ENCODE results near the gene BCL2L1.
"Not testable (repeated sequence)": the region's sequence is repeated elsewhere in the genome, so short reads cannot be mapped to it uniquely, and the experiment has no call there.

BCL2L1 gene

DNA sequence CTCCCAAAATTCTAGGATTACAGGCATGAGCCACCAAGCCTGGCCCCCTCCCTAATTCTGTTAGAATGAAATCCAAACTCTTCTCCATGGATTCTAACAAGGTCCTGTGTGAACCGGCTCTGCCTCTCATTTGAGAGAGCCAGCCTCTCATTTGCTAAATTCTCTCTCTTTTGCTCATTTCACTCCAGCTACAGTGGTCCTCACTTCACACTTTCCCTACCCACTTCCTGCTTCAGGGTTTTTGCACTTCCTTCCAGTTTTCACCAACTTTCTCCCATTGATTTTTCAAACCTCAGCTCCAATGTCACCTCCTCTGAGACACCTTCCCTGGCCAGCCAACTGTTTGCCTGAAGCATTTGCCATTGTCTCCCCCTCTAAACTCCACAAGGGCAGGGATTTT lies 79.8 kb downstream of the BCL2L1 start:
- DNase-seq: no peak

DNA sequence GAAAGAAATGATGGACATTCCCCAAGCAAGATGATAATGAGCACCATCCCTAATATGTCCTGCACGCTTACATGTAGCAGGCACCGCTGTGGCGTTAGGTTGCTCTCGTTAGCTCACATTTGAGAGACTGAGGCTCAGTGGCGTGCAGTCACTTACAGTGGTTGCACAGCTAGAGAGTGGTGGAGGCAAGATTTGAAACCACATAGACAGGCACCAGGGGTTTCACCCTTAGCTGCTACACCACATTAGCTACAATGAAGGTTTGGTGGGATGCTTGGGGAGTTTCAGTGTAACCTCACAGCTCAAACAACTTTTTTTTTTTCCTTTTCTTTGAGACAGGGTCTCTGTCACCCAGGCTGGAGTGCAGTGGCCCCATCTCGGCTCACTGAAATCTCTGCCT lies 81.3 kb downstream of the BCL2L1 start:
- no peak for DNase-seq

DNA sequence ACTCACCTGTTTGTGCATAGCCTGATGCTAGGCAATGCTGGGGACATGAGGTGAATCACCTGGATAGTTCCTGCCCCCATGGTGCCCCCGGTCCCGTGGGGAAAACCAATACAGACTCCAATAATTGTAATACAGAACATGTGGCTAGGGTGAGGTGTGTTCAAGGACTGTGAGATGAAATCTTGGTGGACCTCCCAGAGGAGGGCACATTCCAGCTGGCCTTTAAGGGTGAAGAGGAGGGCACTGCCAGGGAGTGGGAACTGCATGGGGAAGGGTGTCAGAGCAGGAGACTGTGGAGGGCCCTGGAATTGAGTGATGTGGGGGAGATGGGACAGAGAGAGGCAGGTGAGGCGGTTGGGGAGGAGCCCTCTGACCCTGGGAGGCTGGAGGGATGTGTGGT lies 82.4 kb downstream of the BCL2L1 start:
- DNase-seq: no peak

DNA sequence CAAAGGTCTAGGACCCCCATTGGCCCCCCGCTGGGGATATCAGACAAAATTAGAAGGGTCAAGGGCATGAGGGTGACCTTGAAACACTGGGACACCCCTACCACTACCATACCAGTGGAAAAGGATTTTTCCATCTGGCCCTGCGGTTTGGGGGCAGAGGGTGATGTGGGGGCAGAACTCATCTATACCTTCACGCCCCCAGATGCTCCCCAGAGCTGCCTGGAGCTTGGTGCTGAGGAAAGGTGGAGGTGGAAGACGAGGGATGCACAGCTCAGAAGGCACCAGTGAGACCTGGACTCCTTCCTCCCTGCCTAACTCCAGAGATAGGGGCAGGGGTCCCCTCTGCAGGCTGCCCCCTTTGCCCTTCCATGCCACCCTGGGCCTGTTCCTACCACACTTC lies 83.9 kb downstream of the BCL2L1 start:
- DNase-seq: no peak

DNA sequence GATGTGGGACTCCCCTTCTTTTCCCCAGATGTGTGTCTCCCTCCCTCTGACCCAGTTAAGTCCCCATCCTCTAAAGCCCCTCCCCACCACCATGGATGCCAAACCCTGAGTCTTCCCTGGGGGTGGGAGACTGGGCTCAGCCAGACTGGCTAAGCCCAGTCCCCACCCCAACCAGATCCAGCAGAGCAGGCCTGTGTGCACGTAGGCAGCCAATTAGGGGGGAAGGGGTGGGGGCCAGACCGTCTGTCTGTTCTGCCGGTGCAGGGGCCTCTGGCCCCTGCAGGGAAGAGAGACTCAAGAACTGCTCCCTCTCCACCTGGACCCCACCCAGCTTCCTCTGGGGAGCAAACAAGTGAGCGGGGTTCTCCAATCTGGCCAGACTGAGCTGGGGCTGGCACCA lies 84.4 kb downstream of the BCL2L1 start:
- no peak for DNase-seq

DNA sequence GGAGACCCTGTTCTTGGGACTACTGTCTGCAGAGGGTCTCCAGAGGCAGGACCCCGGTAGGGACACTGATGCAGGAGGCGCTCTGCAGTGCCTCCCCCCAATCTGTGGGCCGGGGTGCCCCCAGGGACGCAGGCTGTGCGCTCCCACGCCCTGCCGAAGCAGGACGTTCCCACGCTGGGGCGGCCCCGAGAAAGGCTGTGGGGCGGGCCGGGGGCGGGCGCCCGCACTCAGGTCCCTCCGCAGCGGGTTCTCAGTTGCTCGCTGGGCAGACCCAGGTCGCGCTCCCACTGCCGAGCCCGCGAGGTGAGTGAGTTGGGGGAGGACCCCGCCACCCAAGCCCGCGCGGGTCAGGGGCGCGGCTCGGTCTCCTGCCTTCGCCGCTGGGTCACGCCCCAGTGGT lies 85.0 kb downstream of the BCL2L1 start, which contains the start of gene COX4I2:
Gene COX4I2 (plus strand): TSS at position 253 of the 400 bp plus-strand sequence. CDS start 1,106 bp downstream, outside the sequence.
- no peak for DNase-seq

DNA sequence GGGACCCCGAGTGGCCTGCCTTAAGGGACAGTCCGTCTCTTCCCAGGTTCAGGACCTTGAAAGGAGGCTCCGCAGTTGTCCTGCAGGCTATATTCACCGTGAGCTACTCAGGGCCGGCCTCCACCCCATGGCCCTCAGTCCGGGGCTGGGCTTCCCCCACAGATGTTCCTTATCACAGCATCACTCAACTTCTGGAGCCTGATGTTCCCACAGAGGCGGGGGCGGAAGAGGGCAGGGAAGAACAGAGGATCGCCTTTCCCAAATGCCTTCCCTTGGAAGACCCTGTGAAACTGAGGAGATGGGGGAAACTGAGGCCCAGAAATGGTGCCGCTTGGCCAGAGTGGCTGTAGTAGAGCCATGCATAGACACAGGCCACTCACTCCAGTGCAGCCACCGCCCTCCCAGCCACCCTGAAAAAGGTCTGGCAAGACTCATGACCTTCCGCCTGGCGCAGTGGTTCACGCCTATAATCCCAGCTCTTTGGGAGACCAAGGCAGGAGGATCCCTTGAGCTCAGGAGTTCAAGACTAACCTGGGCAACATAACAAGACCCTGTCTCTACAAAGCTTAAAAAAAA lies 89.2 kb downstream of the BCL2L1 start:
- no peak for DNase-seq

DNA sequence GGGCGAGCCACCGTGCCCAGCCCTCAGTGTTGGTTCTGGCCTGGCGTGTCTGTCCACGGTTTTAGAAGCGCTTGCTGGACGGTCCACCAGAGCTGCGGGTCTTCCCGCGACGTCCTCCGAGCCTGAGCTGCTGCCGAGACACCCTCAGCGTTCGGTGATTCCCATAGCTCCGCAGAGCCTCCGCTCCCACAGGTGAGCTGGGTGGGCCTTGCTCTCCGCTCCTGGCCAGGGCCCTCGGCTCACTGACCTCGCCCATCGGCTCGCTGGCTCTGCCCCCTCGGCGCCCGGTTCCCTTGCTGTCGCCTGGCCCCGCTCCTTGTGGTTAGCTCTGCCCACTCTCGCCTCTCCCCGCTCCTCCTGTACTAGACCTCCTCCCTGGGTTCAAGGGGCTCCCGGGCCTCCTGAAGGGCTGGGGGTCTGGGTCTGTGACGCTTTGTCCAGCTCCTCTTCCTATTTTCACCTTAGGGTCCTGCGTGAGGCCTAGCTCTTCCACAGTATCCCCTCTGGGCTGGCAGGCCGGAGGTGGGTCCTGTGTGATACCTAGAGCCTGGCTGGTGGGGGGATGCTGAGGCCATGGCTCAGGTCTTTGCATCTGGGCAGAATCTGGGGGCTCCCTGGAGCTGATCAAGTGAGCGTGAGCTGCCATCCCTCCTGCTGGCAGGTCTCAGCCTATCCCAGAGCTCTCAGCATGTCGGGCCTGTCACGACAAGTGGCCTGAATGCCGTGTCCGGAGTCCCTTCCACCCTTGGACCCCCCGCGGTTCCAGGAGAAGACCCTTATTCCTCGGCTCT lies 89.9 kb downstream of the BCL2L1 start:
- DNase-seq: no peak

DNA sequence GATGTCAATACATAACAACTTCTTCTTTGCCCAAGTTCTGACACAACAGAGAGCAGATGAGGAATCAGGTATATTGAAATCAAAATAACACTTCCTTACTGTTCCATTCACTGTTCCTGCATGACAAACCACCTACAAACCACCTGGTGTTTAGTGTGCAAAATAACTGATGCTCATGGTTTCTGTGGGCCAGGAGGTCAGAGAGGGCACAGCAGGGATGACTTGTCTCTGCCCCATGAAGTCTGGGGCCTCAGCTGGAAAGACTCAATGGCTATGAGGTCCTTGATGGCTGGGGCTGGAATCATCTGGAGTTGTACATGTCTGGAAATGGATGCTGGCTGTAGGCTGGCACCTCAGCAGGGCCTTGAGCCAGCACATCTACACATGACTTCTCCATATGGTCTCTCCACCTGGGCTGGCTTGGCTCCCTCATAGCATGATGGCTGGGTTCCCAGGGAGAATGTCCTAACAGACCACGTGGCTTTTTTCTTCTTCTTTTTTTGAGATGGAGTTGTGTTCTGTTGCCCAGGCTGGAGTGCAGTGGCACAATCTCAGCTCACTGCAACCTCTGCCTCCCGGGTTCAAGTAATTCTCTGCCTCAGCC lies 92.4 kb downstream of the BCL2L1 start:
- DNase-seq: no peak

DNA sequence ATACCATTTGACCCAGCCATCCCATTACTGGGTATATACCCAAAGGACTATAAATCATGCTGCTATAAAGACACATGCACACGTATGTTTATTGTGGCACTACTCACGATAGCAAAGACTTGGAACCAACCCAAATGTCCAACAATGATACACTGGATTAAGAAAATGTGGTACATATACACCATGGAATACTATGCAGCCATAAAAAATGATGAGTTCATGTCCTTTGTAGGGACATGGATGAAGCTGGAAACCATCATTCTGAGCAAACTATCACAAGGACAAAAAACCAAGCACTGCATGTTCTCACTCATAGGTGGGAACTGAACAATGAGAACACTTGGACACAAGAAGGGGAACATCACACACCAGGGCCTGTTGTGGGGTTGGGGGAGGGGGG lies 94.6 kb downstream of the BCL2L1 start:
- not testable (repeated sequence) for DNase-seq

DNA sequence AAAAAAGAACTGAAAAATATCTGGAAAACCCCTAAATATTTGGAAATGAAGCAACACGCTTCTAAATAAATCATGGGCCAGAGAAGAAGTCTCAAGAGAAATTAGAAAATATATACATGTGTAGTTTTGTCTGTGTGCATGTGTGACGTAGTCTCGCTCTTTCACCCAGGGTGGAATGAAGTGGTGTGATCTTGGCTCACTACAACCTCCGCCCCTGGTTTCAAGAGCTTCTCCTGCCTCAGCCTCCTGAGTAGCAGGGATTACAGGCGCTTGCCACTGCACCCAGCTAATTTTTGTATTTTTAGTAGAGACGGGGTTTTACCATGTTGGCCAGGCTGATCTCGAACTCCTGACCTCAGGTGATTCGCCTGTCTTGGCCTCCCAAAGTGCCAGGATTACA lies 96.1 kb downstream of the BCL2L1 start:
- DNase-seq: not testable (repeated sequence)

DNA sequence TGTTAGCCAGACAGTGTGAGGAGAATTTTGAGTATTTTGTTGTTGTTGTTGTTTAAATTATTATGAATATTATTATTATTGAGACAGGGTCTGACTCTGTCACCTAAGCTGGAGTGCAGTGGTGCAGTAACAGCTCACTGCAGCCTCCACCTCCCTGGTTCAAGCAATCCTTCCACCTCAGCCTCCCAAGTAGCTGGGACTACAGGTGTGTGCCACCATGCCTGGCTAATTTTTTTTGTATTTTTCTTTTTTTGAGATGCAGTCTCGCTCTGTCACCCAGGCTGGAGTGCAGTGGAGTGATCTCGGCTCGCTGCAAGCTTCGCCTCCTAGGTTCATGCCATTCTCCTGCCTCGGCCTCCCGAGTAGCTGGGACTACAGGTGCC lies 99.6 kb downstream of the BCL2L1 start:
- DNase-seq: not testable (repeated sequence)

DNA sequence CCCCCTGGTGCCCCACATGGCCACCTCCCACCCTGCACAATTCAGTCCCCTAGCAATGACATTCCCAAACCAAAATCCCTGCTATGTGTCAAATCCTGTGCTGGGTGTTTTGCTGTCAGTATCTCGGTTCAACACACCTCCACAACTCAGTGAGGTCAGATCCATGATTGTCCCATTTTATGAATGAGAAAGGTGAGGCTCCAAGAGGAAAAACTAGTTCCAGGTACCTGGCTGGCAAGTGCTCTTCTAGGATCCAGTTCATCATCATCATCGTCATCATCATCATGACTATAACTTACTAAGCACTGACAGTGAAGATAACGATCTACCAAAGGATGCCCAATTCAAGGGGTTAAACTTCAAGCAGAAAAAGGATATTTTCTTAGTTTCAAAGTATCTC lies 102.4 kb downstream of the BCL2L1 start:
- DNase-seq: no peak

DNA sequence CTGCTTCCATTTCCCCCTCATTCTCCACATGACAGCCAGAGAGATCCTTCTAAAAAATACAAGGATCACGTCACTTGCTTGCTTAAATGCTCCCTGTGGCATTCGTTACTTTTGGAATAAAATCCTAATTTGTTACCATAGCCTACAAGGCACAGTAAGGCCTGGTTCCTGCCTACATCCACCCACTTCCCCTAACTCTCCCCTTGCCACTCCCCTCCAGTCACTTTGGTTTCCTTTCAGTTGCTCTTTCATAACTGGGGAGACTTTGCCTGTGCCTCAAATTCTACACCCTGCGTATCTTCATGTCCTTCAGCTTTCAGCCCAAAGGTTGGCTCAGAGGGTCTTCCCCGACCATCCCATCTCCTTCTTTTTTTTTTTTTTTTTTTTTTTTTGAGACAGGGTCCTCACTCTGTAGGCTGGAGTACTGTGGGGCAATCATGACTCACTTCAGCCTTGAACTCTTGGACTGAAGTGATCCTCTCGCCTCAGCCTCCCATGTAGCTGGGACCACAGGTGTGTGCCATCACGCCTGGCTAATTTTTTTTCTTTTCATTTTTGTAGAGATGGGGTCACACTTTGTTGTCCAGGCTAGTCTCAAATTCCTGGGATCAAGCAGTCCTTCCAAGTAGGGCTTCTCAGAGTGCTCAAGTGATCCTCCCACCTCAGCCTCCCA lies 105.1 kb downstream of the BCL2L1 start:
- peak; percentile 23 for DNase-seq

DNA sequence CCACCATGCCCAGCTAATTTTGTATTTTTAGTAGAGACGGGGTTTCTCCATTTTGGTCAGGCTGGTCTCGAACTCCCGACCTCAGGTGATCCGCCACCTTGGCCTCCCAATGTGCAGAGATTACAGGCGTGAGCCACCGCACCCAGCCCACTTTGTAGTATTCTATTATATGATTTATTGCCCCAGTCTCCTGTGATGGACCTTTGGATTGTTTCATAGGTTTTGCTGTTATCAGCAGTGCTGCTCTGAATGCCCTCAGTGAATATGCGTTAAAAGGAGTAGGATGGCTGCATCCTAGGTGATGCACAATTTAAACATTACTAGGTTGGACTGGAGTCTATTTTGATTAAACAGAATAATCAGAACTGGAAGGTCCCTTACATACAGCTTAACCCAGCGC lies 107.3 kb downstream of the BCL2L1 start:
- no peak for DNase-seq

All from SIG-M5 (cell line).